GM21515 (cell line): ENCODE data around the gene CALHM3.
A peak's percentile ranks its signal among the peaks of the same experiment; 100 is the strongest.
"Not testable (repeated sequence)": the region's sequence is repeated elsewhere in the genome, so short reads cannot be mapped to it uniquely, and the experiment has no call there.

Experiments
- ATAC-seq: cut with Tn5 transposase; IDR thresholded peaks from one replicate; pipeline ENCODE4 v1.9.1; 2021; ENCODE audit not compliant: unreplicated experiment

The CALHM3 gene

DNA sequence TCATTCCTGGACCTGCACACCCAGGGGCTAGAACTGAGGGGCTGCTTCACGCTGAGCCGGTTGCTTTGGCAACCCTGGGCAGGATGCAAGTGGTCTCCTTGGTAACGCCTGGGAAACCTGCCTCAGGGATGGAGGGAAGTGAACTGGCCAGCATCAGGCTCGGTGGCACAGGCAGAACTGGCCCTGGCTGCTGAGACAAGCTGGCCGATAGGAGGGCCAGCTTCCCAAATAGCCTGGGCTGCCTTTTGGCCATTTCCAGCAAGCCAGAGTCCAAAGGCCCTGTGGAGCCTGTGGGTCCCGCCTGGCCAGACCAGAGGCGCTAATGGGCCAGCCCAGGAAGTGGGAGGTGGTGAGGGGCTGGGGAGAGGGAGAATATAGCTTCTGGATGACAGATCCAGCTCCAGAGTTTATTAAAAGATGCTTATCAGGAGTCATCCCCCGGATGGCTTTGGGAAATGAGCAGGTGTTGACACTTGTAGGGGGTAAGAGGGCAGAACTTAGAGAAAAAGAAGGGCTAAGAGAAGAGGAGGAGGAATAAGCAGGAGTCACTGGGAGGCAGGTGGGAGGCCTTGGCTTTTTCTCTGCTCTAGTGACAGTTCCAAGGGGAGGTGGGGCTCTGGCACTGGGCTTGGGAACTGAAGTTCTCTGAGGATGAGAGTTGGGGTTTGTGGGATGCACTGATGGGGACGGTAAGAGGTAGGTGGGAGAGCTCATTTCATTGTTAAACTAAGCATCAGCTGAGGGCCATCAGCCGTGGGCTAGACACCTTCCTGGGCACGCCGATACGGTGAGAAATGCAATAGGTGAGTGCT lies 24.0 kb upstream of the CALHM3 start:
- ATAC-seq, result no peak

DNA sequence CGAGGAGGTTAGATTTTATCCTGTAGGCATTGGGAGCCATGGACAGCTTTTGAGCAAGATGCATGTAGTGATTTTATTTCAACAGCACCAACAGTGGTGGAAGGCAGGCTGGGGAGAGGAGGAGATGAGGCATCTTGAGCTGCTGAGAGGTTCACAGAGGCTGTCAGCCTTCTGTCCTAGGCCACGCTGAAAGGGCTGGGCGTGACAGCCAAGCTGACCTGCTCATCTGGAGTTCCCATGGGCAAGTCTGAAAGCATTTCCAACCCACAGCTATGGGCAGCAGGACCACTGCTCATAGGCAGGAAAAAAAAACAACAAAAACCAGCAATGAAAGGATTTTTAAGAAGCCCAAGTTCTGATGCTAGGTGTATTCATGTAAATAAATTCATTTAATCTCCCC lies 22.1 kb upstream of the CALHM3 start:
- ATAC-seq, result no peak

DNA sequence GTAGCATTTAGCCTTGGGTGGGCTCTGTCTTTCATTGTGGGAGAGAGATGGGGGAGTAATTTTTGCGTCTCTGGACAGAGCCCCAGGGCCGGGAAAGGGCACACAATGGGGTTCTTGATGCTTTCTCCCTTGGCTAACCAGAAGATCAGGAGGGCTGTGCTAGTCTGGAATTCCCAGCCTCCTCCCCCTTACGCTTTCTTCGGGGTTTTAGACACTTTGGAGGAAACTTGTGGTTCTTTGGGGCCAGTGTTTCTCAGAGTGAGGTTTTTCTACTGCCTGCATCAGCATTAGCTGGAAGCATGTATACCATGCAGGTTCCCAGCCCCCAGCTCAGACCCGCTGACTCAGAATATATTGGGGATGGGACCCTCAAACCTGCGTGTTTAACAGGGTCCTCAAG lies 21.4 kb upstream of the CALHM3 start:
- no peak for ATAC-seq

DNA sequence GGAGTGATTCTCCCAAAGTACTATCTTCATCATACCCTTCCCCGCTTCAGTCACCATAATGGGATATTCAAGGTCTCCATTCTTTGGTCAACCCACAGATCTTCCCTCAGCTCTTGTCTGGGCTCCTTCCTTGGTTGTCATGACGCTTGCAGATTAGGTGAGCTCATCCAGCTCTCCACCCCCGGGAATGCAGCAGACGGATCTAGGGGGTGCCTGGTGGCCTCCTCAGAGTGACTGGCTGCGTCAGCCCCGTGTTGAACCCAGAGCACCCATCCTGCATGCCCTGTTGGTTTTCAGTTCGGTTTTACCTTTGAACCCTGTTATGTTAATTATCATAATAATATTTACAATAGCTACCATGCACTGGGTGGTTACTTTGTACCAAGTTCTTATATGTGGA lies 20.8 kb upstream of the CALHM3 start:
- ATAC-seq, result no peak

DNA sequence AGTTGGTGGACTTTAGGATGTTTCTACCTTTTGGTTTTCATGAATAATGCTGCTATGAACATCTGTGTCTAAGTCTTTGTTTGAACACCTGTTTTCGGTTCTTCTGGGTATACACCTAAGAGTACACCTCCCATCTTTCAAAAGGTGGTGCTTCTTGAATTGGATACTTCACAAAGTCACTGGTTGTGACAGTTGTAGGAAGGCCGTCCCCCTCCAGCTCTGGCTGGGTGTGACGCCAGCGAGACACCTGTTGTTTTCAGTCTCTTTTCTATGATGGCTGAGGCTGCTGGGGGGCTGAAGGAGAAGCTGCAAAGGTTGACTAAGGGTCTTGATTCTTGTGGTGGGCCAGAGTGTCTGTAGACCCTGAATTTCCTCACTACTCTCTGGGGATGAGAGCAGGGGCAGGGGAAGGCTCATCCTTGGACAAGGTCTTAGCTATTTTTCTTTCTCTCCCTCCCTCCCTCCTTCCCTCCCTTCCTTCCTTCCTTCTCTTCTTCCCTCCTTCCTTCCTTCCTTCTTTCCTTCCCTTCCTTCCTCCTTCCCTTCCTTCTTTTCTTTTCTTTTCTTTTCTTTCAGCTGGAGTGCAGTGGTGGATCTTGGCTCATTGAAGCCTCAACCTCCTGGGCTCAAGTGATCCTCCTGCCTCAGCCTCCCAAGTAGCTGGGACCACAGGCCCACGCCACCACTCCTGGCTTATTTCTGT lies 20.0 kb upstream of the CALHM3 start:
- no peak for ATAC-seq

DNA sequence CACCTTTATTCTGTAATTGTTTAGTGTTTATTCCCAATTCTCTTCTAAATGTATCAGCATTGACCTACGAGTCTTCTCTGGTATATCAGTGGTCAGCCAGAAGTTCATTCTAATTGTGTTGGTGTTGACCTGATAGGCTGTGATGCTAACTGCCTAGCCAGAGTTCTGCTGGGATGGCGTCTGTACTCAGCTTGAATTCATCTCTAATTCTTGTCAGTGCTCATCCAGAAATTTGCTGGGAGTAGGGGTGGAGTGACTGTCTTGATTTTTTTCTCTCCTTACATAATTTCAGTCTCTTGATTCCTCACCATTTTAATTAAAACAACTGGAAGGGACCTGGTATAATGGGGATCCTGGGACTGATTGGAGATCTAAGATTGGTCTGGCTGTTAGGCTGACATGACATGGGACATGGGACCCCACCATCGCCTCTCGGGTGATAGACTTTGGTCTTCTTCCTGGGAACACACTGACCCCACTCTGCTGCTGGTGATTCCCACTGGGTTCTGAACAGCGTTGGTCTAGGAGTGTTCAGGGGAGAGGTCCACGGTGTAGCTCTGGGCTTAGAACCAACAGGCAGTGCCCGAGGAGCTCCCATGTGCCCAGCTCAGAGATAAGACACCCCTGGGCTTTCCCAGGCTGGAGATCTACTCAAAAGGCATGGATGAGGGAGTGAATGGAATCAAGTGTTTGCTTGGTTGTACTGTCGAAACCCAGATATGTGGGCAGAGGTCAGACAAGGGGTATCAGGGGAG lies 18.3 kb upstream of the CALHM3 start:
- ATAC-seq, result no peak

DNA sequence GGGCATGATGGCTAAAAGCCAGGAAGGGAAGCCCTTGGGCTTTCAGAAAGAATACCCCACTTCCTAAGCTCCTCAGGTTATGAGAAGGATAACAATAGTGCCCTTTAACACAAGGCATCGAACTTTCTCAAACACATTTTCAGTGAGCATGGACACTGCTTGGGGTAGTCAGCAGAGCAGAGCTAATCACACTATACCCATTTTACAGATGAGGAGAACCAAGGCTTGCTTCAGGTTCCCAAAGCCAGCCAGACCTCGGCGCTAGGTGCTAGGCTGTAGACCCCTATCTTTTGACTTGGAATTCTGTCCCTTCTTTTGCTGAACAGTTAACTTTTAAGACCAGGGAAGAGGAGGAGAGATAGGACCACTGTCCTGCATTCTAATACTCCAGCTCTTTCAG lies 16.3 kb upstream of the CALHM3 start:
- ATAC-seq, result no peak

DNA sequence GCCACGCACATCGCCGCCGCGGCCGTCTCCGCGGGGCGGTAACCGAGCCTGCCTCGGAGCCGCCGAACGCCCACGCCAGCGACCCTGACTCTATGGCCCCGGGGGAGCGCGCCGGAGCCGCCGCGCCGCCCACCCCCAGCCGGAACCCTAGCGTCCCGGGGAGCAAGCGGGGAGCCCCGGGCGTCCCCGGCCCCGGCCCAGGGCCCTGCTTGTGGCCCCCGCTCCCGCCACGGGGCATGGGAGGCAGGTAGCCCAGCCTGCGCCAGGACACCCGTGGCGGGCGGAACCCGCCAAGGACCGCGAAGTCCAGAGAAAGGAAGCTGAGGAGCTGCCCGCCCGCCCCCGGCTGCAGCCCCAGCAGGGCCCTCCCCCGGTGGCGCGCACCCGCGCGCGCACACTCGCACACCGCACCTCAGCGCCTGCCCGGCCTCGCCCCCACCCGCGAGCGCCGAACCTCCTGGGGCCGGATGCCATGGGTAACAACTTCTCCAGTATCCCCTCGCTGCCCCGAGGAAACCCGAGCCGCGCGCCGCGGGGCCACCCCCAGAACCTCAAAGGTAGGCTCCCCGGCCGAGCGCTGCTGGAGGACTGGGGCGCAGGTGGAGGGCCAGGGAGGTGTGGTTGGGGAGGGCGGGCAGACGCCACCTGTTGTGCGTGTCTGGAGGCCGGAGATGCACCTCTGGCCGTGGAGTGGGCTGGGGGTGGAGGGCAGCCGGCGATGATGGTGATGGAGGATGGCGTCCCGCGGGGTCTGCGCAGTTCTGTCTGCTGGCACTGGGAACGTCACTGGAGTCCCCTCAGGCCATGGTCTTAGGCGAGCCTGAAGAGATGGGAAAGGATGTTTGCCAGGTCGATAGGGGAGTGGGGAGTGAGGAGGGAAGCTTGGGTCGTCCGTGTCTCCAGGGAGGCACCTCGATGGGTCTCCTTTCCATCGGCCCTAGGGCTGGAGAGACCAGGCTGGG lies 15.2 kb upstream of the CALHM3 start:
- no peak for ATAC-seq

DNA sequence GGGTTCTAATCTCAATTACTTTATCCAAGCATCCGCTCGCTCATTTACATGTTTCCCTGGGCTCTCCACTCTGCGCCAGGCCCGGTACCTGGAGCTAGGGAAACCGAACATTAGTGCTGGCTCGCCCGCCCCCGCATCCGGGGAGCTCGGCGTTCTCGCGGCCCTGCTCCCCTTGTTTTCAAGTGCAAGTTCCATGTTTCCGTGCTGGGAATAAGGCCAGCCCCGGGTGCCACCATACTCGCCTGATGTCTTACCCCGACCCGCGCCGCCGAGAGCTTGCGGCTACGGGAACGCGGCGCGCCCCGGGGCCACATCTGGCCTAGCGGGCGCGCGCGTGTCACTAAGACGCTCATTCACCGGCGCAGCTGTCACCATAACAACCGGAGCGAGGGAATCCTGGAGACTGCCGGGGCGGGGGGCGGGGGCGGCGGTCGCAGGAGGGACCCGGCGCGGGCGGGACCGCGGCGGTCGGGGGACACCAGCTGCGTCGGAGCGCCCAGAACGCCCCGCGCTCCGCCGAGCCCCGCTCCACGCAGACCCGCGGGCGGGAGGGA lies 14.4 kb upstream of the CALHM3 start, which contains the start of gene NEURL1:
TSS of gene NEURL1 (plus strand) at position 344 of the 554 bp plus-strand sequence. CDS start 683 bp downstream, outside the sequence.
- no peak for ATAC-seq

DNA sequence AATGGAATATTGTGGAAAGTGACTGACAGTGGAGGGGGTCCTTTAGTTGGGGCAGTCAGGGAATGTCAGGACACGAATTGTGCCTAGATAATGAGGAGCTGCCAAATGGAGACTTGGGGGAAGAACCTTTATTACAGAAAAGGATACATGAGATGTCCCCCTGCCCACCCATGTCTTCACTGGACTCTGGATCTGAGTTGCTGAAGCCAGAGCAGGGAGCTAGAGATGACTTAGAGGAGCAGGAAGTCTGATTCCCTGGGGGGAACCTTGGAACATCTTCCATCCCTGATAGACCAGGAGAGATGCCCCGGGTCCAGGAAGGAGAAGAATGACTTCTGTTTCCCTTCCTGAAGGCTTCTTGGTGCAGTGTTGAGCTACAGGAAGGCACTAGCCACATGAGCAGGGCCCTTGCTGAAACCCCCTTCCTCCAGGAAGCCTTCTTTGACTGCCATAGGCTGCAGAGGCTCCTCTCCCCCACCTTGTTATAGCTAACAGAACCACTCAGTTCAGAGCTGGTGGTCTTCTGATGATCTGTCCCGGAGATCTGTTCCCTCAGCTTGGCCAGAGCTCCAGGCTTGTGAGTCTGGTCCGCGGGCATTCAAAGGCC lies 13.7 kb upstream of the CALHM3 start:
- ATAC-seq, result no peak

DNA sequence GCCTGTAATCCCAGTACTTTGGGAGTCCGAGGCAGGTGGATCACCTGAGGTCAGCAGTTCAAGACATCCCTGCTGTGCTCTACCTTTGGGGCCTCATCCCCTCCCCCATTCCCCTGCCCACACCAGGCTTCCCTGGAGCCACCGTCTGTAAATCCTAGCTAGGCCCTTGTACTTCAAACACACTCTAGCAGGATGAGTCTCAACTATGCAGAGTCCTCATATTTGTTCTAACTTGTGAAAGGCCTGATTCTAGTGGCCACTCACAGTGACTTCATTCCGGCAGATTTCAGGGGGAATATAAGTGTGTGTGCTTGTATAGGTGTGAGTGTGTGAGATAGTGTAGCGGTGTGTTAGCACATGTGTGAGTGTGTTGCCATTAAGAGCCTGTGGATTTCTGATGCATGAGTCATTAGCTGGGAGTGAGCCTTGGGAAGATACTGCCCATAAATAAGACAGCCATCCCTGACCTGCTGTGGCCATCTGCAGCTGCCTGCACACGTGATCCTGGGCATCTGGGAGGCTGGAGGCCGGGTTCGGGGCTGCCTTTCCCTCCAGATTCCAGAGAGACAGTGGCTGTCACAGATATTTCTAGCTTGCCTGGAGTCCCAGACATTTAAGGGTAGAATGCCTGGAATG lies 12.8 kb upstream of the CALHM3 start:
- ATAC-seq, result no peak

DNA sequence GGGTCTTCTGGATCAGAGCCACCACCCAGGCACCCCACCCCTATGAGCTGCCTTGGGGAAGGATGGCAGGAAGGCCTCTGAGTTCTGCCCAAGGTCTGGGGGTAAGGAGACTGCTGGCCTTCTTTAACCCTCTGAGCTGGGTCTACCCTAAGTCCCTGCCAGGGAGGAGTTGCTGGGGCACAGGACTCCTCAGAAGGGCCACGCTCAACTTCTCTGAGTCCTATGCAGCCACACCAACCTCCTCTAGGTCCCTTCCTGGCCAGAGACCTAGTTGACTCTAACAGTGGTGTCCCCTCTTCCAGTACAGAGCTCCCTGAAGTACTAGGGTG lies 11.9 kb upstream of the CALHM3 start:
- ATAC-seq, result no peak

DNA sequence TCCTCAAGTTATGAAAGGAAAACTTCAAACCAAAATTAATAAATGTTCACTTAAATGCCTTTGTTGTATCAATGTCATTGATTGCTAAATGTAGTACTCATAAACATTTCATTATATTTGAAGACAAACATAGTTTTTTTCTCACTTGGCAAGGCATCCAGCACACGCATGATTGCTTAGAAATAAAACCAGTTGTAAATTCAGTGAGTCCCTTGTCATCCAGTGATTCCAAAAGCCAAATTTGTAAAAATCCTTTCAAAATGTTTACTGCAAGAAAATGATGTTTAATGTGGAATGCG lies 8.3 kb upstream of the CALHM3 start:
- ATAC-seq, result no peak

DNA sequence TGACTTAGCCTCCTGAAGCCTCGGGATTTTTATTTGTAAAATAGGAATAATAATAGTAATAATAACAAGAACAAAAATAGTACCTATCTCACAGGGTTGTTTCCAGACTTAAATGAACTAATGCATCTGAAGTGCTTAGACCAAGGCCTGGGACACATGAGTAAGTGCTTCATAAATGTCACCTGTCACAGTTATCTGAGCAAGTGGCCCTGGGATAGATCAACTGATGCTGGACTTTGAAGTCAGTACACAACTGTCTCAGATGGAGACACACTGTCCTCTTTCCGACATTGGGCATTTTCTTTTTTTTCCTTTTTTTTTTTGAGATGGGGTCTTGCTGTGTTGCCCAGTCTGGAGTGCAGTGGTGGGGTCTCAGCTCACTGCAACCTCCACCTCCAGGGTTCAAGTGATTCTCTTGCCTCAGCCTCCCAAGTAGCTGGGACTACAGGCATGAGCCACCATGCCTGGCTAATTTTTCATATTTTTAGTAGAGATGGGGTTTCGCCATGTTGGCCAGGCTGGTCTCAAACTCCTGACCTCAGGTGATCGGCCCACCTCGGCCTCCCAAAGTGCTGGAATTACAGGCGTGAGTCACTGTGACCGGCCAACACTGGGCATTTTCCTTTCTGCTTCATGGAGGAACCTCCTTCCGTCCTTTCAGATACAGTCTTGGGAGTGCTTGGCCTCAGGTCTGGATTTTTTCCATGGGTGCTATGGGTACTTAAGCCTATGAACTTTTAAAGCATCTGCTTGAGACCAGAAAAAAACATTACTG lies 7.8 kb upstream of the CALHM3 start:
- not testable (repeated sequence) for ATAC-seq

DNA sequence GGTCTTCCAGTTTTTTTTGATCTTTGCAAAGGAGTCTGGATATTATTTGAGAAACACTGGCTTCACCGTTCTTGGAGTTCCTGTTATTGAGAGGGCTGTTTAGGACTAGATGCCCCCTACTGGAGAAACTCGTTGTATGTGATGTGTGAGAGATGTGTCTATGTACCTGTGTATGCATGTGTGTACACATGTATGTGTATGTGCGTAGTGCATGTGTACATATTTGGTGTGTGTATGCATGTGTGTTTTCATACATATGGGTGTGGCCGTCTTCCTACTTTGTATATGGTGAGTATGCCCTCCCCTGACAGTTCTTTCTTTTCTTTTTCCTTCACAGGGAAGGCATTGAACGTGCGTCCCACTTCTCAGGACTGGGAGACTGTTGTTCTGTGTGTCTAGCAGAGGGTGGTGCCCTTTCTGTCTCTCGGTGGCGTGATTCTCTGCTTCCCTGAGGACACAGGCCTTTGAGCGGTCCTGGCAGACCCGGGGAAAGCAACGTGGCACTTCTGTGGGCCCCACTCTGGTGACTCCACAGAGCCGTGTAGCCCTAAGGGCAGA lies 3.0 kb upstream of the CALHM3 start:
- peak; percentile 78 for ATAC-seq

DNA sequence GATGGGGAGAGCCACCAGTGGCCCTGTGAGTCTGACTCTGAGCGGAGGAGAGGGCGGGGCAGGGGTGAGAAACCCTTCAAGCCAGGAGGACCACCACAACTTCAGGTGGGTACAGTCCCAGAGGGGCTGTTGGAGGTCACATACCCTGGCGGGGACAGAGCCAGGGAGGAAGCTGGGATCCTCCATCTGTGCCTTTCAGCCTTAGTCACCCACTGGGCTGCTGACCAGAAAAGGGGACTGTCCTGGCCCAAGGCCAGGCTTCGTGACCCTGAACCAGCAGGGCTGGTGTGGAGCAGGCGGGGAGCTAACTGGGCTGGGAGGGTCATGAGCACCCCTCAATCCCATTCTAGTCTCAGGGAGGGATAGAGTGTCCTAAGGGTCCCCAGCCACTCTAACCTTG lies 1.5 kb upstream of the CALHM3 start:
- no peak for ATAC-seq

DNA sequence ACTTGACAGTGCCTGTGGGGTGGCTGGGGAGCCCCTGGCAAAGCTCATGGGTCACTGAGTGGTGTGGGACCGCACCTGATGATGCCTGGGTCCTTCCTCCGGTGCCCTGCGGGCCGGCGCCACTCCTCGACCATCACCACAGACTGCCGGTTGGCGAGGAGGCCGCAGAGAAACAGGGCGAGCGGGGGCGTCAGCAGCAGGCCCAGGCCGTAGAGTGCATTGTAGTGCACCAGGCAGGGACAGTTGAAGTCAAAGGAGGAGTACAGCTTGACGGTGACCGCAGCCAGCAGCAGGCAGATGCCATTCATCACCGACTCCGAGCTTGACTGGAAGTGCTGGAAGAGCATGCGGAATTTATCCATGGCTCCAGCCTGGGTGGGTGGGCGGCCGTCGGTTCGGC lies 369 bp downstream of the CALHM3 start:
- ATAC-seq, result no peak

DNA sequence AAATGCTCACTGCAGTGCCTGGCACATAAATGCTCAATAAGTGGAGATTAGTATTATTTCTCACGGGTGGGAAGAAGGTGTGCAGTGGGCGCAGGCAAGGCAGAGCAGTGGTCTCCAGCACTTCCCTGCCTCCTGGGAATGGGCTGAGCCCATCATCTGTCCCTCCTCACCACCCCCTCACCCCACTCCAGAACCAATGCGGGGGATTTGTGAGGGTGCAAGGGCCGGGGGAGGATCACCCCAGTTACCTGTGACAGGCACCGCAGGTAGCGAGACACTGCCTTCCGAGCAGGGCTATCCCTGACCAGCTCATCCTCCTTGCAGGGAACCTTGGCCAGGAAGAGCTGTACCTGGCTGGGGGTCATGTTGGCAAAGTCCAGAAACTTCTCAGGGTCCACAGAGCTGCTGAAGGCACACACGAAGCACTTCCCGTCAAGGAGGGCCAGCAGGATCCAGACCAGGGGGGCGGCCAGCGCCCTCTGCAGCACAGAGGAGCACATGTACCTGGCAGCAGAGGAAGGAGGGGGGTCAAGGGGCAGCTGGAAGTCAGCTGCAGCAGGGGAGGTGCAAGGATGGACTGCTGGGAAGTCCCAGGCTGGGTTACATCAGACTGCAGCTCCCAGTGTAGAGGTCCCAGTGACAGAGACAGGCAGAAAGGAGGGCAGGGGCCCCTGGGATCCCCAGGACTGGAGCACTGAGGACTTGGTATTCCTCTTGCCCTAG lies 2.8 kb downstream of the CALHM3 start:
- no peak for ATAC-seq
